HG03354 (cell line): Measurements from ENCODE around the gene RAB14.

Experiments used
- ATAC-seq: cut with Tn5 transposase; IDR thresholded peaks from one replicate; pipeline ENCODE4 v1.9.1; 2021; ENCODE audit warnings: mild to moderate bottlenecking; ENCODE audit not compliant: unreplicated experiment, poor library complexity, severe bottlenecking

Gene RAB14

DNA sequence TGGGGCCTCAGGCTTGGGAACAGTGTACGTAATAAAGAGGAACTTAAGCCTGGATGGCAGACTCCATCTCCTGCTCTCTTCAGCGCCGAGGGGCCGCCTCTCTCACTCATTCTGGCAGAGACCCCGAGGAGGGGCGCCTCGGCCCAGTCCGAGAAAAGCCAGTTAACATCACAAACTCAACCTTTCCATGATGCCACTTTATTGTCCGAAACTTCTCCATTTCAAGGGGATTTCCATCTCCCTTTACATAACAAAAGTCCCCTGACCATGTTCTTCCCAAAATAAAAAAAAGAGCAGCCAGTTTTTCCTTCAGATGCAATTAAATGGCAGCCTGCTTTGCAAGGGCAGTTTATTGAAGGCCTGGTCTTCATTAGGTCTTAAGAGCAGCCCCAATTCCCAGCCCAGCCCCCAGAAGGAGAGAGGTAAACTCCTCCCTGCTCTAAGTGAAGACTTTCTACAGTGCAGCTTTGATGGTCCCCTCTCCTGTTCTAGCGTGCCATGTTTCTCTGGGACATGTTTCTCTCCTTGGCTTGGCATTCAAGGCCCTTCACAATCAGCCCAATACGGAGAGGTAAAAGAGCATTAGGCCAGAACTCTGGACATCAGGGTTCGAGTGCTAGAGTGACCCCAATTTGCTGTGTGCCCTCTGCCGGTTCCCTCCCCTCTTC lies 19.5 kb upstream of the RAB14 start:
- no peak for ATAC-seq

DNA sequence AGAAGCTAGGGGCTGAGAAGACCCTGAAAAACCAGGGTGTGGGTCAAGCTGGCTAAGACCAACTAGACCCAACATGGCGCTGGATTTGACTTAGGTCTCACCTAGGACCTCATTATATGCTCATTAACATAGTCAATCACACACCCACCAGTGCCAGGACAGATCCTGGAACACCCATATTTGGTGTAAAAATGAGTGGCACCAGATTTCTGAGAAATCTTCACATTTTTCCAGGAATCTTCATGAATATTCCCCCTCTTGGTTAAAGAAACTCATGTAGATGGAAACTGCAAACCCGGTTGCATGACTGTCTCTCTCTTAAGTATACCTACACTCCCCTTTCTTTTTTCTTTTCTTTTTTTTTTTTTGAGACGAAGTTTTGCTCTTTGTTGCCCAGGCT lies 17.9 kb upstream of the RAB14 start:
- no peak for ATAC-seq

DNA sequence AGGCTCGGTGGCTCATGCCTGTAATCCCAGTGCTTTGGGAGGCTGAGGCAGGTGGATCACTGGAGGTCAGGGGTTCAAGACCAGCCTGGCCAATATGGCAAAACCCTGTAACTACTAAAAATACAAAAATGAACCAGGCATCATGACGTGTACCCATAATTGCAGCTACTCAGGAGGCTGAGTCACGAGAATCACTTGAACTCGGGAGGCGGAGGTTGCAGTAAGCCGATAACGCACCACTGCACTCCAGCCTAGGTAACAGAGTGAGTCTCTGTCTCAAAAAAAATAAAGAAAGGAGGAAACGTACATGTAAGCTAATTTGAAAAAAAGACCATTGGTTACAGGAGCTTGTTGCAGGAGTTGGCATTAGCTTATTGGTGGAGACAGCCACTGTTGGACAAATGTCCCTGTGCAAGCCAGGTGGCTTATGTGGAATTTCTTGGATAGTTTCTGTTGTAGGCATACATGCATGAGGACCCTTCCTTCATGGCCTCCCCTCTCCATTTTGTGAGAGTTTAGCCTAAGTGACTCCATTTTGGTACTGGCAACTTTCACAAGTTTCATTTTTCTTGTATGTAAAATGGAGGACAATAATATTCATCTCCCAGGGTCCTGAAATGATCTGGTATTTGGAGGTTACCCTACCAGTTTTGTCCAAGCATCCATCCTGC lies 16.8 kb upstream of the RAB14 start:
- ATAC-seq = no peak

DNA sequence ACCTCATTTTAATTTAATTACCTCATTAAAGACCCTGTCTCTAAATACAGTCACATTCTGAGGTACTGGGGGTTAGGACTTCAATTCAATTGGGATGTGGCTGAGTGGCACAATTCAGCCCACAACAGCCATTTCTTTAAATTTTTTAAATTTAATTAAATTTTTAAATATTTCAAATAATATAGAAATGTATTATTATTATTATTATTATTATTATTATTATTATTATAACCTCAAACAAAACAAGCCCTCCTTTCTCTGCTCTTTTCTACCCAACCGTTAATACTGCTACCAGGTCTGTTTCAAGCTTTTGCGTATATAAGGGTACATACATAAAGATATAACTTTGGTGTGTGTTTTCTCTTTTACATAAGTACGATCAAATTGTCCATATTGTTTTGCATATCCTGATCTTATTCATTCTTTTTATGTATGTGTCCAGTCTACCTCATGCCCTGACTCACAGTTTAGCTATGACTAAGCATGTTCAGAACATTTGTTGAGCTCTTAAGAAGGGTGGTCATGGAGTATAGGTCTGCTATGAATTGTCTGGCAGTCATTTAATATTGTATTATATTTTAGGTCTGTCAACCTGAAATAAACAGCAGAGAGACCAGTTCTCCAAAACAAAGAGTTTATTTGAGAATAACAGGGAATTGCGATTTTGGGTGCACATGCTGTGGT lies 16.1 kb upstream of the RAB14 start:
- ATAC-seq = peak; percentile 89

DNA sequence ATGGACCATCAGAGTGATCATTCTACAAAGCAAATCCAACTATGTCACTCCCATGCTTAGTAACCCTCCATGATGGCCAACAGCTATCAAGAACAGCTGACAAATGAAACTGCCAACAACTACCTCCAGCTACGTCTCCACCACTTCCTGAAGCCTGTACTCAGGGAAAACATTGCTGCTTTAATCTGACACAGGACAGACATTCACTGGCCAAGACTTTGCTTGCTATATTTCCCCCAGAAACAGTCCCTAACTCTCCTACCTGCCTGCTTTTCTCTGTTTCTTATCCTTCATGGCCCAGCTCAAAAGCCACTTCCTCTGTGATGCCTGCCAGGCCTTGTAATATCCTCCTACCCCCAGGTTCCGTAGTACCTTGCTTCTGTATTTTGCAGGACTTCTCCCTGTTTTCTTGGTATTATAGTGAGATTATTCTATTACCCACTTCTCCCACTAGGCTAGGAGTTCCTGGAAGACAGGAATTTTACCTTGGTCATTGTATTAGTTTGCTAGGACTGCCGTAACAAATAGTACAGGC lies 14.7 kb upstream of the RAB14 start:
- ATAC-seq = no peak

DNA sequence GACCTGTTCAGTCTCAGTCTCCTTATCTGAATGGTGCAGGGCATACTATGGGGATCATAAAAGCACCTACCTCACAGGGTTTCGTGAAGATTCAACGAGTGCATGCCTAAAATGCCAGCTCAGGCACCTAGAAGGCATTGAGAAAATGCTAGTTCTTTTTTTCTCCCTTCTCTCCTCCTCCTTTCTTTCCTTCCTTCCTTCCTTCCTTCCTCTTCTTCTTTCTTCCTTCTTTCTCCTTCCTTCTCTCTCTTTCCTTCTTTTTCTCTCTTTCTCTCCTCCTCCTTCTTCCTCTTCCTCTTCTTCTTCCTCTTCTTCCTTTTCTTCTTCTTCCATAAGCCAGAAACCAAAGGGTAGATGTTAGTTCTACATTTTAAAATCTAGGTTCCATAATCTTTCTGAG lies 12.3 kb upstream of the RAB14 start:
- no peak for ATAC-seq

DNA sequence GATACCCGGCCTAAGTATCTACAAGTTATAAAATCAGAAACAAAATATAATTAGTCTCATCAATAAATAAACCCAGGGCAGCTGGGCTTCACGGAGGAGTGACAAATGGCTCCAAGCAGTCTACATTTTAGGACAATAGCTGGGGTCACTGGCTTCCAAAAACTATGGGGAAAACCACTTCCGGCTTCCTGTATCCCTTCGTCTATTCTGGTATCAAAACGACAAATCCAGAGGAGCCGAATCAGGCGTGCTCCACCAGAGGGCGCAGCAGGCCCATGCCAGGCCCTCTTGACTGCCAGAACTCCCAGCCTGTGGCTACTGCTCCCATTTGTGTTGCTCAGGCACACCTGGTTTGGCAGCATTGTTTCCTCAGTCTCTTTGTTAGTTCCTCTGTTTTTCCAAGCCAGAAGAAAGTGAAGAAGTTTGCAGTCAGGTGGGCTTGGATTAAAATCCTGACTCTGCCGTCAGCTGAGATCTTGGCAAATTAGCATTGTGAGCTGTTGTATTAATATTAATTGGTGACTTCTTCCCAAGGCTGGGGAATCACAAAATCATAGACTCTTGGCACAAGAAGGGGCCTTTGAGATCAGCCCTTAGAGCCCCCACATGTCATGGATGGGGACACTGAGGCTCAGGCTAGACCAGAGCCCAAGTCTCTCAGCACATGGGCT lies 11.6 kb upstream of the RAB14 start:
- peak; percentile 62 for ATAC-seq

DNA sequence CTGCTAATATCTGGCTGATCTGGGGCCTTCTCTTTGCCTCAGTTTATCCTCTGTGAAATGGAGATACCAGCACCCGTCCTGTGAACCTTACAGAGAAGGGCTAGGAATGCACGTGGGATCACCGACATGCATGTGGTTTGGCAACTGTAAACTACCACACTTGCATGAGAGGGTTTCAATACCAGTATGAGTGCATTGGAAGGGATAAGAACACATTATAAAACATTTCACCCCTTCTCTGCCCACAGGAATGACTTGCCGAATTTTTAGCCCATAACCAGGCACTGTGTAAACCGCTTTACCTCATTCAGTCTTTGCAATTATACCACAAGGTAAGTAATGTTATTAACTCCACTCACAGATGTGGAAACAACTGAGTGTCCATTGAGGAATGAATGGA lies 8.9 kb upstream of the RAB14 start:
- no peak for ATAC-seq

DNA sequence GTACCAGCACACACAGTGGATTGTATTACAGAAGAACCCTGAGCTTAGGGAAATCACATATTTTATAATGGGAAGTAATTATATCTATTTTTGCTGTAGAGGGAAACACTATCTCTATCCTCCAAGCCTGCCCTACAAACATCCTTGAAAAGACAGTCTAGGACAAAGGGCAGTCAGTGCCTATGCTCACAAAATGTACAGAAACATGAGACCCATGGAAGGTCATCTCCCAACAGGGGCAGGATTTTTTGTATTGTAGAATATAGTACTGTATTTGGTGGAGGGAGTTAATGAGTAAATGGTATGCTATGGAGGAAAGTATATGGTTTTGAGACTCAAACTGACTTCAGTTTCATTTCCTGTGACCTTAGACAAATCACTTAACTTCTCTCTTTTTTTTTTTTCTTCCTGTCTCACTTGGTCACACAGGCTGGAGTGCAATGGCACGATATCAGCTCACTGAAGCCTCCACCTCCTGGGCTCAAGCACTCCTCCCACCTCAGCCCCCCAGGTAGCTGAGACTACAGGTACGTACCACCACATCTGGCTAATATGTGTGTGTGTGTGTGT lies 5.8 kb upstream of the RAB14 start:
- ATAC-seq = peak; percentile 91

DNA sequence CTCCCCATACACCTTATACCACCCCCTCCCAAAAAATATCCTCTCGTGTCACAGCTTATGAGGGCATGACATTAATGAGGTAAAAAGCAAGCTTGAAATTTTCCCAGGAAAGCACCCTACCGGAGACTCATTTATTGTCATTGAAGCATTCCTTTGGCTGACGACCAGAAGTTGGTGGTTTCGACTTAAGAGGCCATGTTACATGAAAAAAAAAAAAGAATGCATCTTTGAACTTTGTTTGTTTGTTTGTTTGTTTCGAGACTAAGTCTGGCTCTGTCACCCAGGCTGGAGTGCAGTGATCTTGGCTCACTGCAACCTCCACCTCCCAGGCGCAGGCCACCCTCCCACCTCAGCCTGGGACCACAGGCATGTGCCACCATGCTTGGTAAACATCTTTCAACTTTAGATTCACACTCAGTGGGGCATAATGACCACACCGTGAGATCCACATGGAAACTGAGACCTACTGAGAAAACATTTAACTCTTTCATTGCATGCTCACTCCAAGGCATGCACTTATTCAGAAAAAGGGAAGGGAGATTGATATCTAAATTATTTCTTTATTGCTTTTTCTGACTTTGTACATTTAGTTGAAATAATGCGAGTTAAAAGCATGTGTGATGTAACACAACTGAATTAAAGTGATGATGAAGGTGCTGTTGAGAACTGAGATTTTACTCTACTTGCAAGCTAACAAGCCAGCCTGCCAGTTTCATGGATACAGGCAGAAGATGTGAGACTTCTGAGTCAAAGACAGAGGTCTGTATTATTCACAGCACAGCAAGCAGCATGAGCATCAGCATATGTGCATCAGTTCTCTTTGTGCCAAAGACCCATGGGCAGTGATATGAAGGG lies 5.1 kb upstream of the RAB14 start:
- ATAC-seq = peak; percentile 40

DNA sequence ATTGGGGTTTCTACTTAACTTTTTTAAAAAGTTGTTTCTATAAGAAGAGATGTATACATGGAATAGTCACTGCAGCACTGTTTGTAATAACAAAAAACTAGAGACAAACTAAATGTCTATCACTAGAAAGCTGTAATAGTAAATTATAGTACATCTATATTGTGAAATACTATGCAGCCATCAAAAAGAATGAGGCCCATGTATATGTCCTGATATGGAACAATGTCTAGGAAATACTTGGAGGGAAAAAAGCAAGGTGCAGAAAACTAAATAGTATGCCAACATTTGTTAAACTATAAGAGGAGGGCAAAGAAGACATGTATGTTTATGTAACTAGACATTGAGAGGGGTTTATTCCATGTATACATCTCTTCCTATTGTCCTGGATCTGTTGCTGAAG lies 2.9 kb upstream of the RAB14 start:
- ATAC-seq = no peak

DNA sequence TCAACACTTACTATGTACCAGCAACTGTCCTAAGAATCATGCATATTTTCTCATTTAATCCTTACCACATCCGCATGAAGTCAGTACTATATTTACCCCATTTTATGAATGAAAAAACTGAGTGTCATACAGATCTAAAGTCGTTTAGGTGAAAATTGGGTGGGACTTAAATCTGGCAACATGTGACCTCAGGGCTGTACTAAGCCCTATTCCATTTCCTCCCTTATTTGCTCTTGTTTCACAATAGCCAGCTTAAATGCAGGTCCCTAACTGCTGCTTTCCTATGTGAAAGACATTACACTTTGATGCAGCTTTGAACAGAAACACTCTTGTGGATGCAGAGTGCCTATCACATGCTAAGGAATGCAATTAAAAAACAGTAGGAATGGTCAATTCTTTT lies 2.5 kb upstream of the RAB14 start:
- no peak for ATAC-seq

DNA sequence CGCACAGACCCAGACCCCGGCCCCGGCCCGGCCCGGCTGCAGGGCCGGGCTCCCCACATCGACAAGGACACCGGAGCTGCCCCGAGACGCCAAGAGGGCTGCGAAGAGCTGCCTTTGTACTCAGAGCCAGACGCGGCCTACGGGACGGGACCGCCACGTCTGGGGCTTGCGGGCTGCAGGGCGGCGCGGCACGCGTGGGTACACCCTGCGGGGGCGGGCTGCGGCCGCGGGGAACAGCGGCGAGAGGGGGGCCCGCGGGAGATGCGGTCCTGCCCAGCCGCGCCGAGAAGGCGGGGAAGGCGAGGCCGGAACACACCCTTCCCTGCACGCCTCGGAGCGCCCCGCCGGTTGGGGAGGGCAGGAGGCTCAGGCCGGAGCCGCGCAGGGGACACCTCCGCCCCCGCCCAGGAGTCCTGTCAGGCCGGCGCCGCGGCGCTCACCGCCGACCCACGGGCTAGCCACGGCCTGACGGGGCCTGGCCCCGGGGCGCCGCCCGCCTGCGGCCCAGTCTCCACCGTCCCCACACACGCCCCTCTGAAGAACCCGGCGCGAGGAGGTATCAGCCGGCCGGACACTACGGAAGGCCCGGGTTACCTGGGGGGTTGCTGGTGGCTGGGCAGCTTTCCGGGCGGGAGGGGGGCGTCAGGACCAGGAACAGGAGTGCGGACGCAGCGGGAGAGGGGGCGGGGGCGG lies 478 bp downstream of the RAB14 start:
- peak; percentile 32 for ATAC-seq

DNA sequence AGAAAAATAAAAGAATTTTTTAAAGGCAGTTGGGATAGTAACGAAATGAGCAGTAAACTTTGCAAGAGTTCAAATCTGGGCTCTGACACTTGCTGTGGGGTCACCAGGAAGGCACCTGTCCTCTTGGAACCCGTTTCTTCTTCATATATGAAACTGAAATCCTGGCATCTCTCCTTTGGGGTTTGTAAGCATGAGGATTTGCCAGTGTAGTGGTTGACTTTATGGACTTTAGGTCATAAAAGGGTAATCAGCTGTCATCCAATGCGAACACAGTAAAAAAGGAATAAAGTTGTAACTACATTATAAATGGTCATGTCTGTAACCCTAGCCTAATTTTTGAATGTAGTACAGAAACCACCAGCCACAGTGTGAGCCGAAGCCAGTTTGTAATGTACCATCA lies 1.3 kb downstream of the RAB14 start:
- no peak for ATAC-seq

DNA sequence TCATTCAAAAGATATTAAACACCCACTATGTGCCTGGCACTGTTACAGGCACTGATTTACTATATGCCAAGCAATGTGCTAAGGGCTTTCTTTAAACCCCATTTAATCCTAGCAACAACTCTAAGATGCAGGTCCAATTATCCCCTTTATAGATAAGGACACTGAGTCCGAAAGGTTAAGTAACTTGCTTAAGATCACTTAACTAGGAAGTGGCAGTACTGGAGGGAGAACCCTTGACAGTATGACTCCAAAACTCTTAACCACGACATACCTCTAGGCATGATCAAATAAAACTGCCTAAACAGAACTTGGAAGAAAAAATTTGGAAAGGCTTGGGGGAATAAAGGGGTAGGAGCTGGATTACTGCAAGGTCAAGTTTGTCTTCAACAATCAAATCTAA lies 1.7 kb downstream of the RAB14 start:
- no peak for ATAC-seq

DNA sequence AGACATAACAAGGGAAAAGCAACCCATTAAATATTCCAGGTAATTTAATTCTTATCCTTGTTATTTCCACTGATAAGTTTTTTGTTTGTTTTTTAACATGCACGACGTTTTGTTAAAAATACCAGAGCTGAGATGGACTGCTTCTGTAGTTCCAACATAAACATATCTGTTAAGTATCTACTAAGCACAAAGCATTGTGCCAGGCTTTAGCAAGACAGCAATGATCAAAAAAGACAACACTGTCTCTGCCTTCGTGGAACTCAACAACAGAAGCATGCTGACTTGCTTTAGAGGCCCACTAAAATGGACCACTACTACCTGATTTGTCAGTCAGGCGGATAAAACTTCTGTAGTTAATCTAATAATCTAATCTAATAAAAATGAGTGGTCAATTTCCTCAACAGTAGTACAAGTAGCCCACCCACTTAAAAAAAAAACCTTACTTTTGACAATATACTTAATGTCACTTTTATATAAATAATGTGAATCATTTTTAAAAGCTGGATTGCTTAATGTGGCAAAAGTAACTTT lies 3.1 kb downstream of the RAB14 start:
- no peak for ATAC-seq

DNA sequence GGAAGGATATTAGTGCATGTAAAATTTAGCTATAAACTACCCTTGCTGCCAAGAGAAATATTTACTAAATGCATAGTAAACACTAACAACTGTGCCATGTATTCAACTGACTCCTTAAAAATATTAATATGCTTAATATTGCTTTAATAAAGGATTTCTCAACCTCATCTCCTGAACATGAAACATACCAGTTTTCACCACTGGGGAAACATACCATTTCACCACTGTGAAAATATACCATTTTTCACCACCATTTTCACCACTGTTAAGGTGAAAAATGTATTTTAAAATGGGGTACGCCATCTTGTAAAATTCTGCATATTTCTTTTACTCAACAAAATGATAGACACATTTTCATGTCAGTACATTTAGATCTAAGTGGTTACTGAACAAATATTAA lies 4.5 kb downstream of the RAB14 start:
- no peak for ATAC-seq

DNA sequence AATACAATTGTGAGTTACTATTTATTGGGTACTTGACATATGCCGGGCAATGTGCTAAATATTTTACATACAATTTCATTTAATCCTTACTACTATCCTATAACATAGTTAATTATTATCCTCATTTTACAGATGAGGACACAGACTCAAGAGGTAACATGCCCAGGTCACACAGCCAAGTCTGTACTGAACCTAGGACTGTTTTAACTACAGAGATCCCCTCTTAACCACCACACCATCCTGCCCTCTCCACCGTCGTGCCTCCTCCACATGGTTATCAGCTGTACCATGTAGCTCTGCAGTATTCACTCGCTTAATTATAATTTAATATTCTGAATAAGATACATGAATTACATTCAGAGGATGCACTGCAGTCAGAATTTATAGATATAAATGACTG lies 5.3 kb downstream of the RAB14 start:
- ATAC-seq = peak; percentile 43
